GM21526 (cell line): Measurements from ENCODE around the gene ZBTB7A.

Experiments
- ATAC-seq: cut with Tn5 transposase; IDR thresholded peaks from one replicate; pipeline ENCODE4 v1.9.1; 2021; ENCODE audit warnings: moderate library complexity; ENCODE audit not compliant: unreplicated experiment, low FRiP score

The ZBTB7A gene

GRCh38 chr19:4057931-4058692 lies 8.6 kb downstream of the ZBTB7A start:
- no peak for ATAC-seq

- no peak for ATAC-seq
Observed at GRCh38 chr19:4055209-4055552, 11.5 kb downstream of the ZBTB7A start.

GRCh38 chr19:4054441-4055208 lies 12.1 kb downstream of the ZBTB7A start:
- no peak for ATAC-seq

GRCh38 chr19:4053423-4054324 lies 13.0 kb downstream of the ZBTB7A start:
- no peak for ATAC-seq

GRCh38 chr19:4052993-4053422 lies 13.7 kb downstream of the ZBTB7A start:
- ATAC-seq = no peak

GRCh38 chr19:4052114-4052992 lies 14.3 kb downstream of the ZBTB7A start:
- ATAC-seq = no peak

GRCh38 chr19:4051175-4052101 lies 15.3 kb downstream of the ZBTB7A start:
- no peak for ATAC-seq

GRCh38 chr19:4049432-4049831 lies 17.3 kb downstream of the ZBTB7A start:
- no peak for ATAC-seq

GRCh38 chr19:4046946-4047683 lies 19.6 kb downstream of the ZBTB7A start:
- no peak for ATAC-seq

- ATAC-seq = no peak
Observed at GRCh38 chr19:4046362-4046691, 20.4 kb downstream of the ZBTB7A start.

GRCh38 chr19:4045597-4046361 lies 20.9 kb downstream of the ZBTB7A start:
- no peak for ATAC-seq

GRCh38 chr19:4044990-4045465 lies 21.7 kb downstream of the ZBTB7A start:
- no peak for ATAC-seq

- ATAC-seq = no peak
Observed at GRCh38 chr19:4043966-4044715, 22.6 kb downstream of the ZBTB7A start.

- no peak for ATAC-seq
Observed at GRCh38 chr19:4043401-4043800, 23.3 kb downstream of the ZBTB7A start.

GRCh38 chr19:4042731-4043082 lies 24.0 kb downstream of the ZBTB7A start:
- ATAC-seq = no peak

GRCh38 chr19:4042064-4042730 lies 24.5 kb downstream of the ZBTB7A start:
- ATAC-seq = no peak
